ENCODE results near the gene KLHL5.
"Not testable (repeated sequence)": the region's sequence is repeated elsewhere in the genome, so short reads cannot be mapped to it uniquely, and the experiment has no call there.

The KLHL5 gene

GRCh38 chr4:39133623-39134022 lies 71.6 kb downstream of the KLHL5 start:
- H3K27ac ChIP-seq (ENCODE audit: low read depth, low read length): no peak overlapping the region

DNA sequence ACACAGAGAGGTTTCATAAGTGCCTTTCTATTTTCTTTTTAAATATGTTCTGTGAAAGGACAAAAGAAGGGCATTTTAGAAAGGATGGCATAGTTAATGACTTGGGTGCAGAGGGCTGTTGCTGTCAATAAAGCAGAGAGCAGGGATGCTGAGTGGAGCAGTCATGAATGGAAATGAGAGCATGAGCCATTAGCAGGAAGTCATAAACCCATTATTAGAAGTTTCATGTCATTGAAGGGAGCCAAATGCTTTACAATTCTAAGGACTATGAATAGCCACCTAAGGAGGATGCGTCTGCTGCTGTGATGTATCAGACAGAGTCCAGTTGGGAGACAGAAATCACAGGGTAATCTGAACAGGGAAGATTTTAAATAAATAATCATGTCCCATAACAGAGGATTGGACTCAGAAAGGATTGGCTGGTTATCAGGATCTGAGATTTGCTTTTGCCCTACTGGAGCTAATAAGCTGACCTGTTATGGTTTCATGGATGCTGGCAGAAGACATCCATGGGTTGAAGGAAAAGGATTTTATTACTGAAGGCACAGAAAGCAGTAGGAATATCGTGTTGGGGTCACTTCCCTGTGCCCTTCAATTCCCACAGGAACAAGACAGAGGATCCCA lies 72.8 kb downstream of the KLHL5 start:
- Histone ChIP-seq H3K79me2 (ENCODE audit: control insufficient read depth, low read length) (no peaks in the 10 kb centered on the region), H3K4me2 (ENCODE audit: low read length) (peak overlapping the region; percentile 85), H4K20me1 (ENCODE audit: control insufficient read depth, insufficient read depth, low read depth, low read length) (no peaks in the 10 kb centered on the region), H3F3A (ENCODE audit: control insufficient read depth, insufficient read depth) (peaks cover 18% of the 10 kb centered on the region; the same call in 1 of the 2 replicates), H3K36me3 (ENCODE audit: control insufficient read depth, low read length) (no peaks in the 10 kb centered on the region), H3K9me3 (ENCODE audit: control insufficient read depth, insufficient read depth, low read length) (no peaks in the 10 kb centered on the region), H3K9me2 (replicated peaks; ENCODE audit: control insufficient read depth, low read length) (no peaks in the 10 kb centered on the region), H3K4me3 (ENCODE audit: low read length) (peak overlapping the region; percentile 62), H3K4me1 (ENCODE audit: control insufficient read depth, low read length) (peaks cover 17% of the 10 kb centered on the region), H3K27ac (ENCODE audit: low read depth, low read length) (peak overlapping the region; percentile 6), H3K27me3 (ENCODE audit: control insufficient read depth, low read length) (no peaks in the 10 kb centered on the region)
- no peak for TF ChIP-seq EZH2phosphoT487 (IDR thresholded peaks at IDR 0.05; ENCODE audit: borderline replicate concordance, low read length)
- no peak for TF ChIP-seq CTCF (IDR thresholded peaks at IDR 0.05; ENCODE audit: low read depth, low read length, poor library complexity, severe bottlenecking)

More at GRCh38 chr4:39133623-39134022, 71.6 kb downstream of the KLHL5 start:
- no peak for TF ChIP-seq EZH2phosphoT487 (IDR thresholded peaks at IDR 0.05; ENCODE audit: borderline replicate concordance, low read length)
- no peak for TF ChIP-seq CTCF (IDR thresholded peaks at IDR 0.05; ENCODE audit: low read depth, low read length, poor library complexity, severe bottlenecking)
- Histone ChIP-seq H3K9me3 (ENCODE audit: control insufficient read depth, insufficient read depth, low read length) (no peaks in the 10 kb centered on the region), H3K4me2 (ENCODE audit: low read length) (no peak overlapping the region), H3K36me3 (ENCODE audit: control insufficient read depth, low read length) (no peaks in the 10 kb centered on the region), H4K20me1 (ENCODE audit: control insufficient read depth, insufficient read depth, low read depth, low read length) (no peaks in the 10 kb centered on the region), H3K9me2 (replicated peaks; ENCODE audit: control insufficient read depth, low read length) (no peaks in the 10 kb centered on the region), H3F3A (ENCODE audit: control insufficient read depth, insufficient read depth) (peaks cover 18% of the 10 kb centered on the region; the same call in 1 of the 2 replicates), H3K27me3 (ENCODE audit: control insufficient read depth, low read length) (no peaks in the 10 kb centered on the region), H3K79me2 (ENCODE audit: control insufficient read depth, low read length) (no peaks in the 10 kb centered on the region), H3K4me1 (ENCODE audit: control insufficient read depth, low read length) (peaks cover 17% of the 10 kb centered on the region), H3K4me3 (ENCODE audit: low read length) (no peak overlapping the region)

GRCh38 chr4:39138227-39138626 lies 76.2 kb downstream of the KLHL5 start:
- not testable (repeated sequence) for H3K36me3 ChIP-seq (ENCODE audit: control insufficient read depth, low read length); H3K9me3 ChIP-seq (ENCODE audit: control insufficient read depth, insufficient read depth, low read length); H3K9me2 ChIP-seq (replicated peaks; ENCODE audit: control insufficient read depth, low read length); H3K4me3 ChIP-seq (ENCODE audit: low read length); H3F3A ChIP-seq (ENCODE audit: control insufficient read depth, insufficient read depth); H3K4me2 ChIP-seq (ENCODE audit: low read length); H3K27me3 ChIP-seq (ENCODE audit: control insufficient read depth, low read length); H3K27ac ChIP-seq (ENCODE audit: low read depth, low read length); H3K79me2 ChIP-seq (ENCODE audit: control insufficient read depth, low read length); H4K20me1 ChIP-seq (ENCODE audit: control insufficient read depth, insufficient read depth, low read depth, low read length)
- peaks cover 17% of the 10 kb centered on the region for H3K4me1 ChIP-seq (ENCODE audit: control insufficient read depth, low read length)

DNA sequence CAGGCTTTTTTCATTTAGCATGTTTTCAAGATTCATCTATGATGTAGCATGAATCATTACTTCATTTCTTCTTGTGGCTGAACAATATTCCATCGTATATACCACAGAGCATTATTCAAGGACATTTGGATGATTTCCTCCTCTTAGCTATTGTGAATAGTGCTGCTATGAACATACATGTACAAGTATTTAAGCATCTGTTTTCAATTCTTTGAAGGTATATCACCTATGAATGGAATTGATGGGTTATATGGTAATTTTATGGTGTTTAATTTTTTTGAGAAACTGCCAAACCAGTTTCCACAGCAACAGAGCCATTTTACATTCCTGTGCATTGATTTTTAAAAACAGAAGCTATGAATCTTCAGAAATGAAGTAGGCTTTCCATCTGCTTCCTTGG lies 84.2 kb downstream of the KLHL5 start:
- Histone ChIP-seq H3K4me3 (ENCODE audit: low read length) (no peak overlapping the region), H3K27me3 (ENCODE audit: control insufficient read depth, low read length) (no peaks in the 10 kb centered on the region), H4K20me1 (ENCODE audit: control insufficient read depth, insufficient read depth, low read depth, low read length) (no peaks in the 10 kb centered on the region), H3K4me2 (ENCODE audit: low read length) (no peak overlapping the region), H3K36me3 (ENCODE audit: control insufficient read depth, low read length) (no peaks in the 10 kb centered on the region), H3K4me1 (ENCODE audit: control insufficient read depth, low read length) (peaks cover 6% of the 10 kb centered on the region), H3K27ac (ENCODE audit: low read depth, low read length) (no peak overlapping the region), H3K9me2 (replicated peaks; ENCODE audit: control insufficient read depth, low read length) (no peaks in the 10 kb centered on the region), H3F3A (ENCODE audit: control insufficient read depth, insufficient read depth) (no peaks in the 10 kb centered on the region), H3K9me3 (ENCODE audit: control insufficient read depth, insufficient read depth, low read length) (no peaks in the 10 kb centered on the region), H3K79me2 (ENCODE audit: control insufficient read depth, low read length) (no peaks in the 10 kb centered on the region)
- TF ChIP-seq EZH2phosphoT487 (IDR thresholded peaks at IDR 0.05; ENCODE audit: borderline replicate concordance, low read length) (no peak), CTCF (IDR thresholded peaks at IDR 0.05; ENCODE audit: low read depth, low read length, poor library complexity, severe bottlenecking) (no peak)
